IPS DF 6.9 (cell line): ENCODE data around the gene ACO2.
"Not testable (repeated sequence)": the region's sequence is repeated elsewhere in the genome, so short reads cannot be mapped to it uniquely, and the experiment has no call there.

Source experiments
- DNase-seq: peaks from one replicate; pipeline ENCODE4 v3.0.0-alpha.2; 2013; ENCODE audit warnings: low read depth, low spot score
- H3K27ac ChIP-seq: one replicate; pipeline ENCODE4 v1.5.1; 2013; ENCODE audit warnings: low read length, control low read depth
- H3K27me3 ChIP-seq: 2 replicates; pipeline ENCODE4 v1.6.1; 2013; ENCODE audit warnings: mild to moderate bottlenecking, low read length; ENCODE audit not compliant: control insufficient read depth, insufficient read depth
- H3K36me3 ChIP-seq: 2 replicates; pipeline ENCODE4 v1.6.1; 2013; ENCODE audit warnings: low read length; ENCODE audit not compliant: control insufficient read depth, insufficient read depth
- H3K4me1 ChIP-seq: 2 replicates; pipeline ENCODE4 v1.6.1; 2013; ENCODE audit warnings: low read length; ENCODE audit not compliant: control insufficient read depth, insufficient read depth
- H3K4me3 ChIP-seq: 2 replicates; pipeline ENCODE4 v1.5.1; 2013; ENCODE audit warnings: mild to moderate bottlenecking, low read length
- H3K9me3 ChIP-seq: 2 replicates; pipeline ENCODE4 v1.6.1; 2013; ENCODE audit warnings: low read length, inconsistent platforms; ENCODE audit not compliant: control insufficient read depth, insufficient read depth
- WGBS: extraction: QIAGEN DNeasy Blood & Tissue Kit; methylation state at CpG from one replicate; pipeline ENCODE4 v1.1.7; 2013; ENCODE audit warnings: mixed read lengths, missing lambda C conversion rate; ENCODE audit not compliant: insufficient read length, insufficient coverage; 5-methylcytosine and 5-hydroxymethylcytosine counted together

The ACO2 gene

GRCh38 chr22:41437198-41437597 lies 31.7 kb upstream of the ACO2 start:
- no peak for DNase-seq
- no peaks in the 10 kb centered on the region for H3K27me3 ChIP-seq
- WGBS, result no CpG with 5 or more reads among the region's 7 CpGs
- H3K4me3 ChIP-seq, result no peak overlapping the region
- no peak overlapping the region for H3K27ac ChIP-seq
- no peaks in the 10 kb centered on the region for H3K9me3 ChIP-seq
- H3K36me3 ChIP-seq, result peaks cover 32% of the 10 kb centered on the region
- H3K4me1 ChIP-seq, result no peaks in the 10 kb centered on the region

DNA sequence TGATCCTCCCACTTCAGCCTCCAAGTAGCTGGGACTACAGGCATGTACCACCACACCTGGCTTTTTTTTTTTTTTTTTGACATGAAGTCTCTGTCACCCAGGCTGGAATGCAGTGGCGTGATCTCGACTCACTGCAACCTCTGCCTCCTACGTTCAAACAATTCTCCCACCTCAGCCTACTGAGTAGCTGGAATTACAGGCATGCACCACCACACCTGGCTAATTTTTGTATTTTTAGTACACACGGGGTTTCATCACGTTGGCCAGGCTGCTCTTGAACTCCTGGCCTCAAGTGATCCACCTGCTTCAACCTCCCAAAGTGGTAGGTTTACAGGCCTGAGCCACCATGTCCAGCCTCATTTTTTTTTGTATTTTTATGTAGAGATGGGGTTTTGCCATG lies 28.4 kb upstream of the ACO2 start:
- not testable (repeated sequence) for H3K4me1 ChIP-seq, H3K4me3 ChIP-seq, H3K27me3 ChIP-seq, H3K27ac ChIP-seq, H3K9me3 ChIP-seq, DNase-seq
- WGBS, result 100% methylated on average over 1 of the region's 5 CpGs
- H3K36me3 ChIP-seq, result peaks cover 23% of the 10 kb centered on the region

DNA sequence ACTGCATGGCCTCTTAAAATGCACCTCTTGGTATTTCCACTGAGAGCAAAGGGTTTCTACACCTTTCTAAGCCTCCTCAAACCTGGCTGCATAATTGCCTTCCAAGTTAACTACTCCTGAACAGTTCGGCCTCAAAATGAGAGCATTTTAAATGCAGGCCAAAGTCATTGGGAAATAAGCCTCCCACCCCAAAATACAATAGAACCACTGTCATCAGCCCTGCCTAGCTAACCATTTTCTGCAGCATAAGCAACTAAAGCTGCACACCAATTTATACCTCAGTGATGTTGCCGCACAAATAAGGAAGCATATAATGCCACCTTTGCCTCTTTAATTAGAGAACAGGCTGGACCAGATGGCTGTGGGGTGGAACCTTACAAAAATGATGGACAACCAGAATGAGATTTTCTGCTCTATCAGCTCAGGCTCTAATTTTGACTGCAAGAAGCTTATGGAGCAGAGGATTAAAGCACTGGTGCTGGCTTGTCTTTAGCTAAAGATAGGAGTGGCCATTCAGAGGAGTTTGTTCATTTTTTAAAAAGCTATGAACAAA lies 26.6 kb upstream of the ACO2 start:
- peaks cover 5% of the 10 kb centered on the region for H3K36me3 ChIP-seq
- no peaks in the 10 kb centered on the region for H3K9me3 ChIP-seq
- no peak overlapping the region for H3K27ac ChIP-seq
- no peak overlapping the region for H3K4me3 ChIP-seq
- H3K4me1 ChIP-seq, result no peaks in the 10 kb centered on the region
- H3K27me3 ChIP-seq, result no peaks in the 10 kb centered on the region
- no CpG with 5 or more reads among the region's 2 CpGs for WGBS
- no peak for DNase-seq

DNA sequence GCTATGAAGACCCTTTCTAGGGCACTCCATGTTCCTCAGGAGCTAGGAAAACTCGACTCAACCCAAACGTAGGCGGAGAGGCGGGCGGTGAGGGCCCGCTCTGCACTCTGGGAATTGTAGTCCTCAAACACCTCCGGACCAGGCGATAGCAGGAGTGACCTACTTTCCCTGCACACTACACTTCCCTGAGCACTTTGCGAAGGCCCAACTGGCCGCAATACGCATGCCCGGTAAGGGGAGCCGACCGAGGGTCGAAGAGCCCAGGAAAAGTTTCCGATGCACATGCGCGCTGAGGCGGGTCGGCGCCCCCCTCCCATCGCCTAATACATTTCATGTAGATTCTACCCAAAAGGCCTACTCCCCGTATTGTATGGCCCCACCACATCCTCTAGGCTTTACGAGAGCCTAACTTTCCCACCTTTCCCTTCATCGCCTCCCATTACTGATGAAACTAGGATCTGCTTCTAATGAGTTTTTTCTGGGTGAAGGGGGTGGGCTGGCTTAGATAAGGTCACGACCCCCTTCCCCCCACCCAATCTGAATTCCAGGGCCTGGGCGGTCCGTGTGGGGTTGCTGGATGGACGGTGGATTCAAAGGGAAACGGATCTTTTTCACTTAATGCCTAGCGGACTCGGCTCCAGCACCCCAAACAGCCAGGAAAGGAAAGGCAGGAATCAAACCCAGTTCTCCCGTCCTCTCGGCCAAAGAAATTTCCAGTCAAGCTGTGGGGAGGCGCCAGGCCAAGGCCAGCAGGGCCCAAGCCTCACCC lies 24.4 kb upstream of the ACO2 start:
- H3K36me3 ChIP-seq, result no peaks in the 10 kb centered on the region
- no peak overlapping the region for H3K27ac ChIP-seq
- no peaks in the 10 kb centered on the region for H3K9me3 ChIP-seq
- DNase-seq, result peak; percentile 98
- no peaks in the 10 kb centered on the region for H3K27me3 ChIP-seq
- H3K4me1 ChIP-seq, result peaks cover 1% of the 10 kb centered on the region; the same call in 1 of the 2 replicates
- no CpG with 5 or more reads among the region's 35 CpGs for WGBS
- peak overlapping the region; percentile 93; the same call in 1 of the 2 replicates for H3K4me3 ChIP-seq

GRCh38 chr22:41445129-41446056 lies 23.5 kb upstream of the ACO2 start:
- no peak for DNase-seq
- H3K27me3 ChIP-seq, result no peaks in the 10 kb centered on the region
- peaks cover 1% of the 10 kb centered on the region; the same call in 1 of the 2 replicates for H3K4me1 ChIP-seq
- H3K36me3 ChIP-seq, result no peaks in the 10 kb centered on the region
- H3K9me3 ChIP-seq, result no peaks in the 10 kb centered on the region
- WGBS, result no CpG with 5 or more reads among the region's 22 CpGs
- no peak overlapping the region for H3K27ac ChIP-seq
- peak overlapping the region; percentile 93 for H3K4me3 ChIP-seq

DNA sequence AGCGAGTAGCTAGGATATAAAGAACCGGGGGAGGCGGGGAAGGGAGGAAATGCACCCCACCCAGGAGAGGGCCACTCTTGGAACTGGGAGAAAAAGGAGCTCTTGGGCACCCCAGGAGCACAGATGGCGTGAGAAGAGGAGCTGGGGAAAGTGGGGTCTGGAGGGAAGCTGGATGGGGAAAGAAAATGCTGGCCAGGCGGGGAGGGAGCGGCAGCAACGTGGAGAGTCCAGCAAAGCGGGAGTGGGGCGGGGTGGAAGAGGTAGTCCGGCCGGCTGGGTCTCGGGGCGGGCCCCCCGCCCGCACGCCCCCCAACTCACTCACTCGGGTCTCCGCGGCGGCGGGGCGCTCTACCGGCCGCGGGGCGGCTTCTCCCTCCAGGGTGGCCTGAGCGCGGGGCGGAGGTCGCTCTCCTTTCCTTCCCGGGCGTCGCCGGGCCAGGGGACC lies 22.8 kb upstream of the ACO2 start:
- no CpG with 5 or more reads among the region's 34 CpGs for WGBS
- Histone ChIP-seq H3K36me3 (no peaks in the 10 kb centered on the region), H3K4me1 (peaks cover 1% of the 10 kb centered on the region; the same call in 1 of the 2 replicates)

DNA sequence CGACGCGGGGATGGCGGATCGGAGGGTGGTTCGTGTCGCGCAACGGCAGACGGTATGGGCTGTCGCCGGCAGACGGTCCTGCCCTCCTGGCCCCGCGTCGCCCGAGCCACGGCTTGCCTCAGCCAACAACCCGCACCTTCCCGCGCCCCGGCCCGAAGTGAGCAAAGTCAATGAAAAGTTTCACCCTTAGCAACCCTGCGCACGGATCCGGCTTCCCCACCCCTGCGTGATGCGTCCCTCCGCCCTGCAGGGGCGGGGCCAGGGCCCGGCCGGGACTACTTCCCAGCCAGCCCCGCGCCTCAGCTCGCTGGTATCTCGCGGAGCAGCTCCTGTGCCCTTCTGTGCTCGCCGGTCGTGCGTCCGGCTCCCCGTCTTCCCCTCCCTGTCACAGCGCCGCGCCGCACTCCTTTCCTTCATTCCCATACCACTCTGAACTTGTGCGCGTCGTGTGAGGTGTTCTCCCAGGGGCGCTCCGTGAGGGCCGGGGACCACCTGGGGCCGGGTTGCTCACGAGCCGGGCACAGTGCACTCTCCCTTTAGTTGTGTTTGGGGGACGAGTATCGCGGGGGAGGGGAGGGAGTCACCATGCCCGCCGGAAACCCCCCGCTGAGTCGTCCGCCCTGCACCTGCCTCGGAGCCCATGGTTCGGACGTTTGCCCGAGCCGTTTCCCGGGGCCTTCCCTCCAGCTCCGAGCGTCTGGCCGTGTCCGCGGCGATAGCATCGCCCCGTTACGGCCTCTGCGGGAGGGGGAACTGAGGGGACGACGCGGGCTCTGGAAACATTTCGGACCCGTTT lies 22.1 kb upstream of the ACO2 start, which contains the start of gene TOB2:
TSS of gene TOB2 (minus strand) at position 163 of the 796 bp plus-strand sequence. CDS start 9,456 bp downstream, outside the sequence.
- Histone ChIP-seq H3K4me3 (peak within 1 kb of the TSS; percentile 93), H3K36me3 (no peaks in the 10 kb centered on the region), H3K4me1 (peaks cover 1% of the 10 kb centered on the region; the same call in 1 of the 2 replicates), H3K27me3 (no peaks in the 10 kb centered on the region), H3K9me3 (no peaks in the 10 kb centered on the region), H3K27ac (no peak within 1 kb of the TSS)
- WGBS, result no CpG with 5 or more reads among the region's 85 CpGs
- DNase-seq, result peak; percentile 75

More for the DNA sequence above, 22.8 kb upstream of the ACO2 start:
- DNase-seq, result no peak
- Histone ChIP-seq H3K27me3 (no peaks in the 10 kb centered on the region), H3K4me3 (peak overlapping the region; percentile 93), H3K9me3 (no peaks in the 10 kb centered on the region), H3K27ac (no peak overlapping the region)

- H3K36me3 ChIP-seq, result no peaks in the 10 kb centered on the region
- no peak for DNase-seq
- H3K27me3 ChIP-seq, result no peaks in the 10 kb centered on the region
- peaks cover 1% of the 10 kb centered on the region; the same call in 1 of the 2 replicates for H3K4me1 ChIP-seq
- H3K9me3 ChIP-seq, result no peaks in the 10 kb centered on the region
- H3K4me3 ChIP-seq, result peak overlapping the region; percentile 93
- H3K27ac ChIP-seq, result no peak overlapping the region
- no CpG with 5 or more reads among the region's 63 CpGs for WGBS
These were observed 21.3 kb upstream of the ACO2 start for GRCh38 chr22:41447435-41448188.

DNA sequence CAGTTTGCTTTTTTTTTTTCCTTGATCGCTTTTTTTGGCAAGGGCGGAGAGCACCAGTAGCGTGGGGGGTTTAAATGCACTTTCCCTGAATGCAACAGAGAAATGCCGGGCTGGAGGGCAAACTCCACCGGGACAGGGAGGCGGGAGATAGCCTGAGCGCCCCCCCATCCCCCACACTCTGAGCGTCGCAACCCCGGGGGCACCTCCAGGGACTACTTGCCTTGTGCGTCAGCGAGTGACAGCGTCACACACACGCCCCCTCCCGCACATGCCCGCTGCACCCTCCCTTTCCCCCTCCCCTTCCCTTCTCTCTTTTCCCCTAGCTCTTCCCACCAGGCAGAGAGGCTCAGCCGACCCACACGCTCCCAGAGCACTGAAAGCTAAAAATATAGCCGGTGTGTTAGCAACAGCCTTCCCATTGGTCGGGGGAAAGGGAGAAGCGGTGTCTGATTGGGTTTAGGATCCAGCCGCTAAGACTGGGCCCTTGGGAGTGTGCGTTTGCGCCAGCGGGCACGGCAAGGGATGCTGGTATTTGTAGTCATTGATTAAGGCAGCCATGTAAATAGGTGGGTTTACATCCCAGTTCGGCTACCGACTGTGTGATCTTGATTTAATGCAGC lies 20.6 kb upstream of the ACO2 start:
- no peak overlapping the region for H3K27ac ChIP-seq

More for the DNA sequence above, 20.6 kb upstream of the ACO2 start:
- peak; percentile 95 for DNase-seq
- WGBS, result no CpG with 5 or more reads among the region's 28 CpGs
- Histone ChIP-seq H3K4me1 (peaks cover 1% of the 10 kb centered on the region; the same call in 1 of the 2 replicates), H3K9me3 (no peaks in the 10 kb centered on the region), H3K4me3 (peak overlapping the region; percentile 93; the same call in 1 of the 2 replicates), H3K36me3 (no peaks in the 10 kb centered on the region), H3K27me3 (no peaks in the 10 kb centered on the region)
